ENCODE results near the gene RBPJ. TPM values are rescaled to one million over a fixed set of nuclear protein-coding genes. Genes with fewer than 3 reads are reported as not detected.
"Not testable (repeated sequence)": the region's sequence is repeated elsewhere in the genome, so short reads cannot be mapped to it uniquely, and the experiment has no call there.

The RBPJ gene
- total RNA-seq, 1 donor from 2014 or later: 28.6 TPM

GRCh38 chr4:26369132-26369531, 48.3 kb downstream of the RBPJ start:
- DNase-seq (ENCODE audit: extremely low read depth, low read depth, low spot score): no peak

GRCh38 chr4:26369581-26369980, 48.8 kb downstream of the RBPJ start:
- DNase-seq (ENCODE audit: extremely low read depth, low read depth, low spot score): no peak

GRCh38 chr4:26372076-26372475, 51.3 kb downstream of the RBPJ start:
- no peak for DNase-seq (ENCODE audit: extremely low read depth, low read depth, low spot score)

GRCh38 chr4:26372525-26373172, 51.8 kb downstream of the RBPJ start:
- DNase-seq (ENCODE audit: extremely low read depth, low read depth, low spot score): peak; percentile 45

- DNase-seq (ENCODE audit: extremely low read depth, low read depth, low spot score): no peak
Measured at GRCh38 chr4:26375551-26375950, 54.7 kb downstream of the RBPJ start.

GRCh38 chr4:26377328-26378311, 56.8 kb downstream of the RBPJ start:
- DNase-seq (ENCODE audit: extremely low read depth, low read depth, low spot score): no peak

GRCh38 chr4:26379837-26380236, 59.0 kb downstream of the RBPJ start:
- no peak for DNase-seq (ENCODE audit: extremely low read depth, low read depth, low spot score)

GRCh38 chr4:26380740-26381139, 59.9 kb downstream of the RBPJ start:
- DNase-seq (ENCODE audit: extremely low read depth, low read depth, low spot score): no peak

- no peak for DNase-seq (ENCODE audit: extremely low read depth, low read depth, low spot score)
Measured at GRCh38 chr4:26384380-26385057, 63.7 kb downstream of the RBPJ start.

- DNase-seq (ENCODE audit: extremely low read depth, low read depth, low spot score): no peak
Measured at GRCh38 chr4:26385690-26386089, 64.9 kb downstream of the RBPJ start.

GRCh38 chr4:26386386-26386785, 65.6 kb downstream of the RBPJ start:
- no peak for DNase-seq (ENCODE audit: extremely low read depth, low read depth, low spot score)

GRCh38 chr4:26388671-26389070, 67.9 kb downstream of the RBPJ start:
- DNase-seq (ENCODE audit: extremely low read depth, low read depth, low spot score): no peak

GRCh38 chr4:26397086-26397485, 76.3 kb downstream of the RBPJ start:
- DNase-seq (ENCODE audit: extremely low read depth, low read depth, low spot score): no peak

- no peak for DNase-seq (ENCODE audit: extremely low read depth, low read depth, low spot score)
Measured at GRCh38 chr4:26400132-26400531, 79.3 kb downstream of the RBPJ start.

- not testable (repeated sequence) for DNase-seq (ENCODE audit: extremely low read depth, low read depth, low spot score)
Measured at GRCh38 chr4:26402017-26402416, 81.2 kb downstream of the RBPJ start.

GRCh38 chr4:26402458-26402857, 81.6 kb downstream of the RBPJ start:
- no peak for DNase-seq (ENCODE audit: extremely low read depth, low read depth, low spot score)

GRCh38 chr4:26404743-26405206, 84.0 kb downstream of the RBPJ start:
- DNase-seq (ENCODE audit: extremely low read depth, low read depth, low spot score): no peak

GRCh38 chr4:26406346-26406975, 85.6 kb downstream of the RBPJ start:
- DNase-seq (ENCODE audit: extremely low read depth, low read depth, low spot score): no peak

- no peak for DNase-seq (ENCODE audit: extremely low read depth, low read depth, low spot score)
Measured at GRCh38 chr4:26407476-26407875, 86.7 kb downstream of the RBPJ start.

- peak; percentile 27 for DNase-seq (ENCODE audit: extremely low read depth, low read depth, low spot score)
Measured at GRCh38 chr4:26410385-26411293, 89.8 kb downstream of the RBPJ start.

Data from glomerular endothelial cell (primary cell).